PFSK-1 (cell line): ENCODE measurements around the gene CD99.

Experiments
- FOXP2 ChIP-seq: optimal IDR thresholded peaks from 2 replicates; pipeline ENCODE3; 2011; ENCODE audit warnings: borderline replicate concordance, control low read depth, inconsistent platforms; ENCODE audit not compliant: insufficient read depth; ENCODE audit errors: extremely low read length, extremely low read depth
- POLR2AphosphoS5 ChIP-seq: IDR thresholded peaks from 2 replicates; pipeline ENCODE4 v1.6.1; 2012; ENCODE audit warnings: low read depth, mild to moderate bottlenecking, control low read depth, low read length, moderate library complexity
- REST ChIP-seq, 2 experiments: IDR thresholded peaks; 2 replicates each; pipeline versions ENCODE4 v1.6.1 to v1.8.0; 2011 to 2012; ENCODE audit warnings: low read depth in 2 of 2, low read length in 2 of 2, control low read depth in 1 of 2, inconsistent platforms in 1 of 2, mild to moderate bottlenecking in 1 of 2, moderate library complexity in 1 of 2; ENCODE audit not compliant: insufficient read depth in 1 of 2
- SIN3A ChIP-seq: IDR thresholded peaks from 2 replicates; pipeline ENCODE4 v1.6.1; 2012; ENCODE audit warnings: mild to moderate bottlenecking, low read length, moderate library complexity, borderline replicate concordance; ENCODE audit not compliant: insufficient read depth
- TAF1 ChIP-seq: IDR thresholded peaks from 2 replicates; pipeline ENCODE4 v1.6.1; 2012; ENCODE audit warnings: low read length, control low read depth, borderline replicate concordance; ENCODE audit not compliant: insufficient read depth

The CD99 gene

DNA sequence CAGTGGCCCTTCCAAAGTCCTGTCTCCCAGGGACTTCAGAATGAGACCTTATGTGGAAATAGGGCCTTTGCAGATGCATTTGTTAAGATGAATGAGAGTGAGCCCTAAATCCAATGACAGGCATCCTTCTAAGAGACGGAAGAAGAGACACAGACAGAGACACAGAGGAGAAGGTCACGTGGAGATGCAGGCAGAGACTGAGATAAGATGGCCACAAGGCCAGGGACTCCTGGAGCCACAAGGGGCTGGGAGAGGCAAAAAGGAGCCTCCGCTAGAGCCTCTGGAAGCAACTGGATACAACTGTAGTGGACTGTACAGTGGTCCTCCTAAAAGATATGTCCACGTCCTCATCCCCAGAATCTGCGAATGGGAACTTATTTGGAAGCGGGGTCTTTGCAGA is 19.0 kb upstream of the CD99 start:
- no peak for TF ChIP-seq POLR2AphosphoS5
- TF ChIP-seq FOXP2, result no peak
- no peak for TF ChIP-seq TAF1
- no peak for TF ChIP-seq REST (IDR thresholded peaks at IDR 0.05; ENCODE audit: insufficient read depth in 1 of 2, low read depth in 2 of 2, low read length in 2 of 2)
- no peak for TF ChIP-seq SIN3A

GRCh38 chrX:2673611-2674010 is 17.5 kb upstream of the CD99 start:
- TF ChIP-seq FOXP2 (no peak), REST (IDR thresholded peaks at IDR 0.05; ENCODE audit: insufficient read depth in 1 of 2, low read depth in 2 of 2, low read length in 2 of 2) (no peak), TAF1 (no peak), POLR2AphosphoS5 (no peak), SIN3A (no peak)

- TF ChIP-seq REST (IDR thresholded peaks at IDR 0.05; ENCODE audit: insufficient read depth in 1 of 2, low read depth in 2 of 2, low read length in 2 of 2) (no peak), POLR2AphosphoS5 (no peak), TAF1 (no peak), SIN3A (no peak), FOXP2 (no peak)
These were observed 14.1 kb upstream of the CD99 start for GRCh38 chrX:2676794-2677675.

DNA sequence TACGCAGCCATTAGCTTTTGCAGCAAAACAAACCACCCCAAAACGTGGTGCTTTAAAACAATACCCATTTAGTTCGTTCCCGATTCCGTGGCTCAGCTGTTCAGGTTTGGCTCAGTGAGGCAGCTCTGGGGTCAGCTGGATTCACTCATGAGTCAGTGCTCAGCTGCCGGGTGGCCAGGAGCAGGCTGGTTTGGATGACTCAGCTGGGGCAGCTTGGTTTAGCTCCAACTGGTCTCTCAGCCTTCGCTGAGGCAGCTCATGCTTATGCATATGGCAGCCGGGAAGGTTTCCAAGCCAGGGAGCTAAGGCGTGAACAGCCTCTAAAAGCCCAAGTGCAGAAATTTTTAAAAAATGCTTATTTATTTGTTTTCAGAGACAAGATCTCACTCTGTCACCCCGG is 13.3 kb upstream of the CD99 start:
- TF ChIP-seq SIN3A (no peak), POLR2AphosphoS5 (no peak), FOXP2 (no peak), TAF1 (no peak), REST (IDR thresholded peaks at IDR 0.05; ENCODE audit: insufficient read depth in 1 of 2, low read depth in 2 of 2, low read length in 2 of 2) (no peak)

- no peak for TF ChIP-seq TAF1
- TF ChIP-seq REST (IDR thresholded peaks at IDR 0.05; ENCODE audit: insufficient read depth in 1 of 2, low read depth in 2 of 2, low read length in 2 of 2), result no peak
- TF ChIP-seq POLR2AphosphoS5, result no peak
- no peak for TF ChIP-seq SIN3A
- TF ChIP-seq FOXP2, result no peak
These were observed 12.5 kb upstream of the CD99 start for GRCh38 chrX:2678583-2678982.
